T-helper 22 cell (primary cell): ENCODE data around the gene KIAA0513.
A peak's percentile ranks its signal among the peaks of the same experiment; 100 is the strongest.

Source experiments
- DNase-seq: peaks from one replicate; pipeline ENCODE4 v3.0.0-alpha.2; 2020; ENCODE audit warnings: low read depth

KIAA0513 gene

DNA sequence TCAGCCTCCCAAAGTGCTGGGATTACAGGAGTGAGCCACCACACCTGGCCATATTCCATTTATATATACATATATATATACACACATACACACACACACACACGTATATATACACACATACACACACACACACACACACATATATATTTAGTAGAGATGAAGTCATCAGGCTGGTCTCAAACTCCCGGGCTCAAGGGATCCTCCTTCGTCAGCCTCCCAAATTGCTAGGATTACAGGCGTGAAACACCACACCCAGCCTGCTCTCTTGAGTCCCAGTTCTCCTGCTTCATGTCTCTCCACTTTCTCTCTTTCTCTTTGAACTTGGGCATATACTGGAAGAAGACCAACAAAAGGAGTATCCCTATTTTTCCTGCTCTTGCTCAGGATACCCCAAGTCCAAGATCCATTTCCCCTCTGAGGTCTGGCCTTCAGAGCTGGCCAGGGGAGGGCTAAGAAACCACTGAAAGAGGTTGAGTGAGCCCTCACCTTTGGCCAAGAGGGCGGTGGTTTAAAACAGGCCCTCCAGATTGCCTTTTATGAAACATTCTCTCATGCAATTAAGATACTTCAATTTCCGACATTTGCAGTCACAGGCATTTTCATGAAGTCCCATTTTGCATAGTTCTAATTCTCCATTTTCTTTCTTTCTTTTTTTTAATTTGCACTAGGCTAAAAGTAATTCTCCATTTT is 46.8 kb downstream of the KIAA0513 start:
- no peak for DNase-seq

DNA sequence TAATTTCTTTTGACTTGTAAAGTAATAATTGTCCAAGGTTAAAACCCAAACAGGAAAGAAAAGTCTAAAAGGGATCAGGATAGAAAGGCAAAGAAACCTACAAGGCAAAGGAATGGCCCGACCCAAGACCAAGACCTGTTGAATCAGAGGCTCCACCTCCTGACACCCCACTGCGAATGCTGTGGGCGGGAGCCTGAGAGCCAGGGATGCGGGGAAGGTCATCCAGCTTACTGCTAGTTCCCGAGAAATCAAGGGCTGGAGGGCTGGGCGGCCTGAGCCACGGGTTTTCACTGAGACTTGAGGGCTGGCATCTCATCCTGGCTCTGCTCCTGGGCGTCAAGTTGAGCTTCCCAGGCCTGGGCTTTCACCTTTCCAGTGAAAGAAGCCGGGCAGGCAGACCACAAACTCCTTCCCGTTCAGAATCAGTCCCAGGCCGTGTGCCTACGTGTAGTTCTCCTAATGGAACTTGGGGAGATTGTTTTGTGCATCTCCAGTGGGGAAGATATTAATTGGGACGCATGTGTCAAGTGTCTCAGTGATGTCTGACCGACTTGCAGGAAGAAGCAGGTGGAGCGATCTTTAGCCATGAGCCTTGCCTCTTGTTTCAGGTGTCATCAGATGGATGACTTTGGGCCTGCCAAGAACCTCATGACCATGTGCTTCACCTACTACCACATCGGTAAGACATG is 47.8 kb downstream of the KIAA0513 start:
- no peak for DNase-seq

DNA sequence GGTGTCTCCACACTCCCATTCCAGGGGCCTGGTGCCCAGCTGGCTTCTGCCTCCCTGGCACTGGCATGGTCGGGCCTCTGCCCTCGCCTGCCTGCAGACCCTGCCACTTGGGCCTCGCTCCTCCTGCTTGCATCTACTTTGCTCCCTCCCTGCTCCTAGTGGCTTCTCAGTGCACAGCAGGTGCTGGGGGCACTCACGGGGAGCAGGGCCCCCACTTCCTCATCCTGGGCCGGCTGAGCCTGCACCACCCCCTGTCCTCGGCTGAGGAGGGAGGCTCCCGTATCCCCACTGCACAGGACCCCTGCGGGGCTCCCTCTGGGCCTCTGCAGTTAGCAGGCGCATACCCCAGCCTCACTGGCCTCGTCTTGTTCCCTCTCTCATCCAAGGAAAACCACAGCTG is 49.4 kb downstream of the KIAA0513 start:
- DNase-seq = no peak

DNA sequence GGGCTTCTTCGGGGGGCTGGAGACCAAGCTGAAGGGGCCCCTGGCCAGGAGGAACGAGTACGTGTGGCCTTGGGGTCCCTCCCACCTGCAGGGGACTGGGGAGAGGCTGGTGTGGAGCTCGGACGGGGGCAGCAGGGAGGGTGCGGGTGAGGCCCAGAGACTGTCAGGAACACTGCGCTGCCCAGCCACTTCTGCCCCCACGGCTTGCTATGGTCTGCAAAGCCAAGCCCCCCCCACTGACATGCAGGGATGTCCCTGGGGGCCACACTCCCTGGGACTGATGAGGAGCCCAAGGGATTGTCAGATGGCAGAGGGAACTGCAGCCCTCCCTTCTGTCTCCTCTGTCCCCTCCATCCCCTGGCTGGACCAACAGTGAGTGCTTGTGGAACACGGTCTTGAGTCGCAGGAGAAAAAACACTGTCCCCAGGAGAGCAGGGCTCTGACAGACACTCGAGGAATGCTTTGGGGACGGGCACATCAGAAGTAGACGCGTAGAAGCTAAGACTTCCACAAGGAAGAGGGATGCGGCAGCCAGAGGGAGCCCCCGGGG is 50.1 kb downstream of the KIAA0513 start:
- DNase-seq = no peak

DNA sequence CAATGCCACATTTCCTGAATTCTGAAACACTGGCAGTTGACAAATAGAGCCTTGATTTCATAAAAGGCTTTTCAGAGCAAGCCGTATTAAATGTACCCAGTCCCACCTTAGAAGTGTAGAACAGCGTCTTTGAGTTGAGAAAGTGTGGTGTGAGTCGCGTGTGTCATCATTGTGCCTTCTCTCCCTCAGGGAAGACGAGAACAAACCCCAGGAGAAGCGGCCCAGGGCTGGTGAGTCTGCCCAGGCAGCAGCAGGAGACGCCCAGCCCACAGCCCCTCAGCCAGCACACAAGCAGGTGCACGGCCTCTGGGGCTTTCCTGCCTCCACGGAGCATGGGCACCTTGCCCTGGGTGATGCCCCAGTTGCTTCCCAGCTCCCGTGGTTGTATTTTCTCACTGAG is 50.6 kb downstream of the KIAA0513 start:
- DNase-seq = no peak

DNA sequence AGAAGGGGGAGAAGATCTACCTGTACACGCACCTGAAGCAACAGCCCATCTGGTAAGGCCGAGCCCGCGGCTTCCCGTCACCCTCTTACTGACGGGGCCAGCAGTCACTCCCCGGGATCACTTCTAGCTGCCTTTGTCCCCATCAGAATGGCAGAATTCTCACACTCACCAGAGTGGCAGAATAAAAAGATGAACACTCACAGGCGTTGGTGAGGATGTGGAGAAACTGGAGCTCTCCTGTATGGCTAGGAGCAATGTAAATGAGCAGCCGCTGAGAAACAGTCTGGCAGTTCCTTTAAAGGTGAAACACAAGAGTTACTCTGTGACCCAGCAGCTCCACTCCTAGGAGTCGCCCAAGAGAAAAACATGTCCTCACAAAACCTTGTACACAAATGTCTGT is 51.4 kb downstream of the KIAA0513 start:
- DNase-seq = no peak

DNA sequence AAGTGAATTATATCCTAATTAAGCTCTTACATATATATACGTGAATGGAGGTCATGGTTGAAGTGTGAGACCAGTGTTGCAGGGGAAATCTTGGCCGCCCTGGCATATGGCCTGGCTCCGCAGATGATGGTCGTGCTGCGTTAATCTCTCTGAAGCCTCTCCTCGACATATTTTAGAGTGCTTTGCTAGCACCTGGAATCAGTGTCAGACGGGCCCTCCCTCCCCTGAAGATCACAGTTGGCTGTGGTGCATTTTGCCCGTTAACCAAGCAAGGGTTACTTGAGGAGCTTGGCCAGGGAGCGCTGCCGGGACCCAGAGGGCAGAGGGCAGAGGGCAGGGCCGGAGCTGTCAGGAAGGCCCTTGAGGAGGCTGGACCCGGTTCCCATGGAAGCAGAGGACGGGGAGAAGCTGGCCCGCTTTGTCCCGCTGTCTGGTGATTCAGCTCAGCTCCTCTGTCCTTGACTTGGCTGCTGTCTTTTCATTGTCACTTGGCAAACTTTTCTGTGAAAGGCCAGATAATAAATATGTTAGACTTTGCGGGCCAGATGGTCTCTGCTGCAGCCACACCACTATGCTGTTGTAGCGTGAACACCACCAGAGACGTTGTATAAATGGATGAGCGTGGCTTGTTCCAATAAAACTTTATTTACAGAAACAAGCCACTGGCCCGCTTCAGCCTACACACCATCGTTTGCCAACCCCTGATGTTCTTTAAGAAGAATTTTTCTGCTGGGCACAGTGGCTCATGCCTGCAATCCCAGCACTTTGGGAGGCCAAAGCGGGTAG is 52.4 kb downstream of the KIAA0513 start:
- no peak for DNase-seq

DNA sequence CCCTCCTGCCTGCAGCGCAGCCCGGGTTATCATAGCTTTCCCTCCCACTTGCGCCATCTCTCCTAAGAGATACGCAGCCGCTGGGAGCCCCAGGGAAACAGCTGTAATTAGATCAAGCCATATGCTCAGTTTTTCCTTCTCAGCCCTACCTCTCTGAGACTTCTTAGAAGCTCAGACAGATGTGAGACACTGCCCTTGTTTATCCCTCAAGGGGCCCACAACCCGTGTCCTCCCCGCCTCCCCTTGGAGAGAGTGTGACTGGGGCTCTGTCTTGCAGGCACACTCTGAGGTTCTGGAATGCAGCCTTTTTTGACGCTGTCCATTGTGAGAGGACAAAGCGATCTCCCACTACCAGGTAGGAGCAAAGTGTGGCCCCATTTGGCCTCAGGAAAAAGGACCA is 53.4 kb downstream of the KIAA0513 start:
- DNase-seq = no peak

DNA sequence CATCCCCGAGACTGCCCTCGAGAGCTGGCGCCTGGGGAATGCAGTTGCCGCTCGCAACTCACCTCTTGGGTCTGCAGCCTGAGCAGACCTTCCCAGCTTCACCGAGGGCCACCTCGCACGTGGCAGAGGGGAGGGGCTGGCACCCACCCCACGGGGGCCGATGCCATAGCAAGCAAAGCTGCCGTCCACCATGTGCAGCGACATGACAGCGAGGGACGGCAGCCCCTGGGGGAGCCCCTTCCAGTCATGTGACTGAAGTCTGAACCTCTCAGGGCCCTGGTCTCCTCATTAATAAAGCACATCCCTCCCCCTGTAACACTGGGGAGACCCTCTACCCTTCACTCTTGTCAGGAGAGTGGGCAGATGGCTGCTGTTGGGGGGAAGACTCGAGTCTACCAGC is 54.2 kb downstream of the KIAA0513 start:
- DNase-seq = no peak

DNA sequence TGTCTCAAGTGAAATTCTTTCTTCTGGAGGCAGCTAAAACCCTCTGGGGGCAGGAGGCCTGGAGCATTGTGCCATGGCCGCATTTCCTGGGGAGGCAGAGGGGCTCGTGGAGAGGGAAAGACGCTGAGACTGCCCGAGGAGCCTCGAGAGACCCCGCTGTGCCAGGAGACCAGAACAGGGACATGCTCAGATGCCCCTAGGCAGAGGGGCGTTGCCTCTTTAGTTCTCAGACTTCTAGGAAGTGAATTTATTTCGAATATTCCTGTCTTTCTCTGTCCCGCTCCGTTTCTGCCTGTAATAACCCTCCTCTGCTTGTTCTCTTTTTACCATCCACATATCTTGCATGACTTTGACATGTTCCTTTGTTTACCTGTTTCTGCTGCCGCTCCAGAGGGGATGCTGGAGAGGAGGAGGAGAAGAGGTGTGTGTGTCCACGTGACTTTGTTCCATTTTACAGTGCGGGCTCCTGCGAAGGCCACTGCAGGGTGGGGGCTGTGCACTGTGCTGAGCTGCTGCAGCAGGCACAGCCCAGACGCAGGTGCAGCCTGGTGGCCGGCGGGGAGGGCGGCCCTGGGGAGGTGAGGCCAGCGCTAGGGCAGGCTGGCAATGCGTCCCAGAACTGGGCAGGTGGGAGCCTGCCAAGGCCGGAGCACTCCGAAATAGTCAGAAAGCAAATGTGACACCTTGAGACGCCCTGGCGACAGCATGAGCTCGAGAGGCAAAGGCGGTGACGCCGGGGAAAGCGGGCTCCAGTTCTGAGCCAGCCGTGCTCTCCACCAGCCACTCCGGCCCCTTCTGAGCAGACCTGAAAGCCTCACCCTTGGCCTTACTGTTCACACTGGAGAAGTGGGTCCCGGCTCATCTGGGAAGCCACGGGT is 54.8 kb downstream of the KIAA0513 start:
- no peak for DNase-seq

DNA sequence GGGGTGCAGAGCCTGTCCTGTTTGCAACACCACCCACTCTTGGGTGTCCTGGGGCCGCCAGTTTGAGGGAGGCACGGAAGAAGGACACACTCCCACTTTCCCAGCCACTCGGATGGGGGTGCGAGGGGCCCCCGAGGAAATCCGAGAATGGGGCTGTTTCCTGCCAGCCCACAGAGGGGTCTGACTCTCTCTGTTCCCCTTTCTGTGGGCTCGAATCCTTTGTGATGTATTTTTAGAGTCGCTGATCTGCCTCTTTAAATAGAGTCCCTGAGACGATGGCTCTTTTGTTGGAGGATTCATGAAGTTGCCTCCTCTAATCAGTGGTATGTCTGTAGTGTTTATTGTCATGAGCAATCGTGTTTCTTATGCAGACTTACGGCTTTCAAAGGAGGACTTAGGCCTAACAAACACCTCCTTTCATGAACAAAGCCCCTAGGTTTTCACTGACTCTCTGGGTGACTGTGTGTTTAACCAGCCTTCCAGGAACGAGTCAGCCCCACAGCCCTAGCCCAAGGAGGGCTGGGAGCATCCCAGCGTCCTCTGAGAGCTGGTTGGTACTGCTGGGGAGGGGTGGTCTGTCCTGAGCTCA is 55.5 kb downstream of the KIAA0513 start:
- DNase-seq = no peak

DNA sequence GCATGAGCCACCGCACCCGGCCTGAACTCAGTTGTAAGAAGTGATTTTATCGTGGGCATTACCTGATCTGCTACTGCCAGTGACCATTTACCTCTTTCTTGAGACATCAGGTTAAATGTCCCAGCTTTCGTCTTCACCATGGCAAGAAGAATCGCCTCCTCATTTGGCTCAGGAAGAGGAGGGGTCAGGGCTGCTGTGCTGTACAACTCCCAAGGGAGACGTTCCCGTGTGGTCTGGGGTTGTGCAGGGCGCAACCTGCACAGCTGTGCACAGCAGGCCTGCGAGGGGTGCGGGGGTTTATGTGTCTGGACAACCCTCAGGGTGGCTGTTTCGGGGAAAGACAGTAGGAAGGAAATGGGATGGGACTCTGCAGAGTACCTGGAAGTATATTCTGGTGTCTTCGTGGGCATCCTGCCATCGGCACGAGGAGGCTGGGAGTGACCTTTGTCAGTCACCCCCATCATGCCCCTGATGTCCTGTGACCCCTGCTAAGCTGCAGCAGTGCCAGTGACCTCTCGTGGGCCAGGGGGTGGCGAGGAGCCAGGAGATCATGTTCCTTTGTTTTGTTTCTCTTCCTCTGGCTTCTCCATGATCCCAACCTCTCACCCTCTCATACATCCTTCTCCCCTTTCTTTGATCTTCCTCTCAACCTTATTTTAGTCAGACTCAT is 57.4 kb downstream of the KIAA0513 start:
- no peak for DNase-seq

DNA sequence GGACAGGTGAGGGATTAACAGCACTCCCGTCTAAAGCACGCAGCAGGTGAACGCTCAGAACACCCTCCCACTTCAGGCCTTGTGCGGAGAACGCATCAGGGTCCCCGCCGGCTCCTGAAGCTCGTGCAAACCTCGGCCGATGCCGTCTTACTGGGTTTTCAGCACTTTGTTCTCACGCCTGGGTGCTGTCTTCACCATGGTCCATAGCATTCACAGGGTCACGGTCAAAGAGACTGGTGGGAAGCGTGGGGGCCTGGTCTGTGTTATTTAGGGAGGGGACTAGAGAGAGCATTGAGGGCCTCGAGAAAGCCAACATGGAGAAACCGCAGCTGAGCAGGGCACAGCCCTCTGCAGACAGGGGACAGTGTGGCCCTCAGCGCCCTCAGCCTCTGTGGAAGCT is 58.1 kb downstream of the KIAA0513 start:
- DNase-seq = no peak

DNA sequence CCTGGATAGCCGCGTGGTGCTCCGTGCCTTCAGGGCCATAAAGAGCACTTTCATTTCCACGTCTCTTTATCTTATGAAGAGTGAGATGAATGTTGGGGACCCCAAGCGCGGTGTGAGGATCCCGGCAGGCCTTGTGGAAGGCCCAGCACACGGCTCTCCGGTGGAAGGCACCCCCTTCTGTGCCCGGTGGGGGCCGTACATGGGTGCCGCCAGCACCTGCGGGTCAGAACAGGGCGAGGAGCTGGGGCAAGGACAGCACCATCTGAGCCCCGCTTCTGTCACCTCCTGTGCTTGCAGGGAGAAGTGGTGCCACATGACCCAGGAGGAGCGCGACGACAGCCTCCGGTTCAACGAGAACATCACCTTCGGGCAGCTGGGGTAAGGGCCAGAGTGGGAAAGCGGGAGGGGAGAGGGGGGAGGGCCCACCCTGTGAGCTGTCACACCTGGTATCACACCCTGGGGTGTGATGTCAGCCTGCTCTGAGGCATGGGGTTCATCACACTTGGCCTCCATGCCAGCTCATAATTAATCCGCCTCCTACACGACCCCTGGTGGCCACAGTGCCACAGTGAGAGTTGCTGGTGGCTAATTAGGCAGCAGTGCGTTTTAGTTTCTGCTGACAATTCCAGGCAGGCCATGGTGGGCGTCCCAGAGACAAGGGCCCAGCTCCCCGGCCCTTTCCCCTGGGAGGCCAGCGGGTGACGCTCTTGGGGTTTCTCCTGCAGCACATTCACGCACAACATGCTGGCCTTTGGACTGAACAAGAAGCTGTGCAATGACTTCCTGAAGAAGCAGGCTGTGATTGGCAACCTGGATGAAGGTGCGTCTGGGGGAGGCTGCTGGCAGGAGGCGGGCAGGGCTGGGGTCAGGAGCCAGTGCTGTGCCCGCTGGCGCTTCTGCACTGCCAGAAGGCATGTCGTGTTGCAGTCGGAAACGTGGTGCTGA is 59.0 kb downstream of the KIAA0513 start:
- DNase-seq = peak; percentile 29

DNA sequence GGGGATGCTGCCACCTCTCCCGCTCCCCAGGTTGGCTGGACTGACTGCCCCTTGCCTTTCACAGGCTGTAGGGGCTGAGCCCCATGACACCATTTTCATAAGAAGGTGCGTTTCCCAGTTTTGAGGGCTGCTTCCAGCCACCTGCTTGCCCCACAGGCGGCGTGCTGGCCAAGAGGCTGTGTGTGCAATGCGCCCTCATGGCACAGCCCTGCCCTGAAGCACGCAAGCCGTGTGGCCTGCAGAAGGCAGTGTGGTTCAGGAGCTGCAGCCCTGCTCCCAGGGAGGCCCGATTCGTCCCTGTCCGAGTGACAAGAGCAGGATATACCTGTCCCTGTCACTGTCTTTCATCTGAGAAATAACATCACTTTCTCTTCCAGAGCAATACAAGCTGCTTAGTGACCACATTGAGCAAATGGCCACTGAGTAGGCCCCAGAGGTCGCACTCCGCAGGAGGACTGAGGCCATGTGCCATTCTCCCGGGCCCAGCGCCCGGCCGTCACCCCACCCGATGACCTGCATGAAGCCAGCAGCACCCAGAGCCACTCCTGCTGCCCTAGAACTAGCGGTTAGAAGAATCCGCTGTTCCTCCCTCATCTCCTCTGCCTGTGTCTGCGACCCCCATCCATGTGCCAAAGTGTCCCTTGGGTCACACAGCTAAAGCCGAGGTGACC is 60.4 kb downstream of the KIAA0513 start:
- DNase-seq = no peak

DNA sequence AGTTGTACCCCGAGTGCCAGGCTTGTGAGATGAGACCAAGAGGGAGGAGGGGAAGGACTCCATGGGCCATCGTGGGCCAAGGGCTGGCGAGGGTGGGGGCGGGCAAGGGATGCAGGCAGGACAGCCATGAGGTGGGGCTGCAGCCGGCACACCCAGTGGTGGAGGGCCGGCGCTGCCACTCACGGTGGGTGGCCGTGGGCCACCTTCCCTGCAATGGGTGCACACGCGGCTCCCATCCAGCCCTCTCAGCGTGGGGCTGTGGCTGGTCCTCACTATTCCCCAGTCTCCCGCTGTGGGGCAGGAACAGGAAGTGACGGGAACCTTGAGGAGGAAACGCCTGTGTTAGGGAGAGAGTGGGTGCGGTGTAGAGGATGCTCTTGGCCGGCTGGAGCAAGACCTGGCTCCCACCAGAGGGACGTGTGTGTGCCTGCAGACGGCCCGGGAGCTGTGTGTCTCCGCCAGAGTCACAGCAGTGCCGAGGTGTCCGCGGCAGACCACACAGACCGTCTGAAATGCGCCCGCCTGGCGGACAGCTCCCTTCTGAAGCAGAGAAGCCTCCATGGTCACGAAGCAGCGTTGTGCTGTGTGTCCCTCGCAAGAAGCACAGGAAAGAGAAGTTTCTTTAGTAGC is 61.1 kb downstream of the KIAA0513 start:
- no peak for DNase-seq

DNA sequence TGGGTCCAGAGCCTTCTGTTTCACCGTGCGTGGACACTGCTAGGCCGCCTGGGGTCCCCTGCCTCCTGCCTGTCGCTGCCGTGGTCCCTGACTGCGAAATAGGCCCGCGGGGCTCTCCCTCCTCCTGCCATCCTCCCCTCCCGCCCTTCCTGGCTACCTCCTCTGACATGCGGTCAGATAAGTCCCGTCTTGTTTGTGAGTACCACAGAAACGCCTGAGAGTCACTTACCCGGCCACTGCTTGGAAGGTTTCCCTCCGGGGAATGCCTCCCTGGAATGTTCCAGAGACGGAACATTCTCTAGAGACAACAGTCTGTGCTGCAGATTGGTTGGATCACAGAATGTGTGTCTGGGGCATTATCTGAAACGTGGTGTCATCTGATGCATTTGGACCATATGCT is 61.9 kb downstream of the KIAA0513 start:
- no peak for DNase-seq

DNA sequence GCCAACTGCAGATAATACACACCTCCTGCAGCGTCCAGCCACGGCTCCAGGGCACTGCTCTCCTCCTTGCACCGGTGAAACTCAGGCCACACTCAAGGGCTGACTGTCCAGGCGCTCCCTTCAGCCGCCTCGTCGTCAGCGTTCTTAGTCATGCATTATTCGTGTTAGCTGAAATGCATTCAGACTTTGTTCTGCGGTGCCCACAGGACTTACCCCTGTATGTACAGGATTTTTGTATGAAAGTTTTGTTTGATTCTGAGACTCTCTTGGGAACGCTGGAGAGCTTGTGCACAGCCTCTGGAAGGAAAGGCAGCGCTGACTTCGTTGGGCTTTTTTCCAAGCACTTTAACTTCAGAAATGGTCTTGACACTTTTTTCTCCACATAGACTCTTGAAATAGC is 62.6 kb downstream of the KIAA0513 start:
- no peak for DNase-seq
